ENCODE results near the gene SERPINE3.

DNA sequence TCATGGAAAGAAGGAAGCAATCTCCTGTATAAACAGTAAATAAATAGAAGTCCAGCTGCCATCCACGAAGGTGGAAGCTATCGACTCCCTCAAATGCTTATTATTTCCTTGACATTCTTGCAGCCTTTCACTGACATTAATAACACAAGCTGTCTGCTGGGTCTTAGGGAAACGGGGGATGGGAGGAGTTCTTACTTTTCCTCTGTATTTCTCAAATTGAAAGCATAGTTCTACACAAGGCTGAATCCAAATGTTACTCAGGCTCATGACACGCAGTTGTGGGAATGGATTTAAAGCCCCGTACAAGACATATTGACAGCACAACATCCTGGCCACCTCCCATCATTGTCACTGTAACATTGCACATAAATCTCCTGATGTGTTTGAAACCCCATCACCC is 4.0 kb downstream of the SERPINE3 start:
- TF ChIP-seq, protein P1, sequence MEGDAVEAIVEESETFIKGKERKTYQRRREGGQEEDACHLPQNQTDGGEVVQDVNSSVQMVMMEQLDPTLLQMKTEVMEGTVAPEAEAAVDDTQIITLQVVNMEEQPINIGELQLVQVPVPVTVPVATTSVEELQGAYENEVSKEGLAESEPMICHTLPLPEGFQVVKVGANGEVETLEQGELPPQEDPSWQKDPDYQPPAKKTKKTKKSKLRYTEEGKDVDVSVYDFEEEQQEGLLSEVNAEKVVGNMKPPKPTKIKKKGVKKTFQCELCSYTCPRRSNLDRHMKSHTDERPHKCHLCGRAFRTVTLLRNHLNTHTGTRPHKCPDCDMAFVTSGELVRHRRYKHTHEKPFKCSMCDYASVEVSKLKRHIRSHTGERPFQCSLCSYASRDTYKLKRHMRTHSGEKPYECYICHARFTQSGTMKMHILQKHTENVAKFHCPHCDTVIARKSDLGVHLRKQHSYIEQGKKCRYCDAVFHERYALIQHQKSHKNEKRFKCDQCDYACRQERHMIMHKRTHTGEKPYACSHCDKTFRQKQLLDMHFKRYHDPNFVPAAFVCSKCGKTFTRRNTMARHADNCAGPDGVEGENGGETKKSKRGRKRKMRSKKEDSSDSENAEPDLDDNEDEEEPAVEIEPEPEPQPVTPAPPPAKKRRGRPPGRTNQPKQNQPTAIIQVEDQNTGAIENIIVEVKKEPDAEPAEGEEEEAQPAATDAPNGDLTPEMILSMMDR (IDR thresholded peaks at IDR 0.05), result no peak
- no peak for TF ChIP-seq POLR2A (IDR thresholded peaks at IDR 0.05)

All from thyroid gland (tissue), 4 donors.